Fibroblast of skin of back (primary cell): ENCODE results near the gene COBL. TPM values are rescaled to one million over a fixed set of nuclear protein-coding genes. Genes with fewer than 3 reads are reported as not detected.
A peak's percentile ranks its signal among the peaks of the same experiment; 100 is the strongest.

Experiments used
- DNase-seq: peaks from one replicate; pipeline ENCODE4 v3.0.0-alpha.2; 2013
- polyA plus RNA-seq, 2 experiments: library from polyadenylated mRNA; unstranded; fragments of 120-200 nt; gene quantifications; one replicate each; pipeline ENCODE4 v1.2.1, GENCODE V29; 2013; ENCODE audit not compliant: insufficient read length in 2 of 2

Gene COBL
- polyA plus RNA-seq (2013, experiment 1 of 2; ENCODE audit: insufficient read length): 0.37 TPM
- 0.42 TPM for polyA plus RNA-seq (2013, experiment 2 of 2; ENCODE audit: insufficient read length)

- DNase-seq: no peak
Measured at GRCh38 chr7:51316666-51317581, at the start of gene COBL. Gene COBL (minus strand): TSS chr7:51316809. CDS start chr7:51316633, 176 bp downstream.

- DNase-seq: no peak
Measured at GRCh38 chr7:51366172-51366728, 49.6 kb upstream of the COBL start.

GRCh38 chr7:51357821-51358220, 41.2 kb upstream of the COBL start:
- no peak for DNase-seq

- DNase-seq: no peak
Measured at GRCh38 chr7:51356849-51357516, 40.4 kb upstream of the COBL start.

GRCh38 chr7:51354897-51355296, 38.3 kb upstream of the COBL start:
- DNase-seq: no peak

GRCh38 chr7:51354434-51354833, 37.8 kb upstream of the COBL start:
- no peak for DNase-seq

GRCh38 chr7:51352174-51353100, 35.8 kb upstream of the COBL start:
- DNase-seq: no peak

GRCh38 chr7:51351661-51352060, 35.1 kb upstream of the COBL start:
- DNase-seq: peak; percentile 88

- no peak for DNase-seq
Measured at GRCh38 chr7:51350546-51350896, 33.9 kb upstream of the COBL start.

GRCh38 chr7:51349820-51350545, 33.4 kb upstream of the COBL start:
- DNase-seq: peak; percentile 85

- no peak for DNase-seq
Measured at GRCh38 chr7:51346126-51346525, 29.5 kb upstream of the COBL start.

- no peak for DNase-seq
Measured at GRCh38 chr7:51344406-51345138, 28.0 kb upstream of the COBL start.

- DNase-seq: no peak
Measured at GRCh38 chr7:51340936-51341335, 24.3 kb upstream of the COBL start.

- no peak for DNase-seq
Measured at GRCh38 chr7:51340029-51340838, 23.6 kb upstream of the COBL start.

- DNase-seq: no peak
Measured at GRCh38 chr7:51335057-51335456, 18.4 kb upstream of the COBL start.

GRCh38 chr7:51329696-51330263, 13.2 kb upstream of the COBL start:
- no peak for DNase-seq

- no peak for DNase-seq
Measured at GRCh38 chr7:51328351-51328801, 11.8 kb upstream of the COBL start.

- DNase-seq: no peak
Measured at GRCh38 chr7:51327287-51327717, 10.7 kb upstream of the COBL start.

- no peak for DNase-seq
Measured at GRCh38 chr7:51326656-51327286, 10.2 kb upstream of the COBL start.
